ENCODE results near the gene ABTB1.

DNA sequence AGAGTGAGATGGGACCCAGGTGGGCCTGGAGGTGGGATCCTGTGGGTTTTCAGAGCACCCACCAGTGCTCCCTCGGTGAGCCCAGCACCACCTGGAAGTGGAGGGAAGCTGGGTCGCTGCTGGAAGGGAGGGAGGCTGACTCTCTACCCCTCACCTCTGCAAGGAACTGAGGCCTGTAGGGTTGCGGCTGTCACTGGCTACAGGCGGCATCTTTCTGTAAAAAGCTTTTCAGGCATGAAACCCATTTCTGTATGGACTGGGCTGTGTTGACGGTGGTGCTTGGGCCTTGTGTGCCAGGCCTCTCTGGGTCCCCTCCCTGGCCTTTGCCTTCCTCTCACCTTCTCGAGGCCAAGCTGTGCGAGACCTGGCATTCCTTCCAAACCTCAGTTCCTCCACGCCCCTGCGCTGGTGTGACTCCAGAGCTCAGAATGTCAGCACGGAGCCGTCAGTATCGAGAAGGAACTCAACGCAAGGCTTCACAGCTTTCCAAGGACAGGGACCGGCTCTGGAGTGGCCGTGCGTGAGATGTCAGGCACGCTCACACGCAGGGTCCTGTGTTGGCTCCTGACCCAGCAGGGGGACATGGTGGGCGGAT is 16.6 kb downstream of the ABTB1 start:
- TF ChIP-seq PAX5 (IDR thresholded peaks at IDR 0.05; ENCODE audit: insufficient read depth, low read length, severe bottlenecking) (no peak), POLR2A (IDR thresholded peaks at IDR 0.05; ENCODE audit: low read depth, low read length) (0 out of 2 replicates have a peak, but pooled peaks have one; percentile 43), TAF1 (IDR thresholded peaks at IDR 0.05; ENCODE audit: low read depth, low read length) (no peak), POLR2AphosphoS5 (IDR thresholded peaks at IDR 0.05; ENCODE audit: low read depth, low read length) (no peak; the same call in none of the 2 replicates)

Data from GM12891 (cell line).